ENCODE results near the gene TSPAN18. TPM values are rescaled to one million over a fixed set of nuclear protein-coding genes. Genes with fewer than 3 reads are reported as not detected.

Gene TSPAN18
- total RNA-seq, 1 donor from 2014 or later: 25.7 TPM

DNA sequence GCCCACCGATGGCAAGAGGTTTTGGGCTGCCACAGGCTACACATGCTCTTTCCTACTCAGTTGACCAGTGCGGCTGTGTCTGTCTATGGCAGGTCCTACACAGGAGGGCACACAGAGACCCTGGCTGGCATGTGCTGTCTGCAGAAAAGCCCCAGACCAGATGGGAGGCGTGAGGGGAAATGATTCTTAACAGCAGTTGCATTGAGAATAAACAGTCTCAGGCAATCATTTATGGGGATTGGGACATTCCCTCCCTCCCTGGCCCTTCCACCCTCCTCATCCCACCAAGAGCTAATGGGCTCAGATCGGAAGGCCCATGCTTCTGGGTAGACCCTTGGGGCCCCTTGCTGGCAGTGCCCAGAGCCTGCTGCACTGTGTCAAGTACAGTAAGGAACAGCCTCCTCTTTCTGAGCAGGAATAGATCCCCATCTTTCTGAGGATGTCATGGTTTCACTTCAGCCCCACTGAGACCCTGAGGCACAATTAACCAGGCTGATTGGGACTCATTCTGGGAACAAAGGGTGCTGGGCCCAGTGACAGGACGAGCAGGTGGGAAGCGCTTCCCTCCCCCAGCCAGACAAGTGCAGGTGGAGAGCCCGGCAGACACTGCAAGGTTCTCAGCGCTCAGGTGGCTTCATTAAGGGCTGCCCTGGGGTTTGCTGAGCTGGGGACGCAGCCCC, 28.3 kb downstream of the TSPAN18 start:
- TF ChIP-seq, protein P1, sequence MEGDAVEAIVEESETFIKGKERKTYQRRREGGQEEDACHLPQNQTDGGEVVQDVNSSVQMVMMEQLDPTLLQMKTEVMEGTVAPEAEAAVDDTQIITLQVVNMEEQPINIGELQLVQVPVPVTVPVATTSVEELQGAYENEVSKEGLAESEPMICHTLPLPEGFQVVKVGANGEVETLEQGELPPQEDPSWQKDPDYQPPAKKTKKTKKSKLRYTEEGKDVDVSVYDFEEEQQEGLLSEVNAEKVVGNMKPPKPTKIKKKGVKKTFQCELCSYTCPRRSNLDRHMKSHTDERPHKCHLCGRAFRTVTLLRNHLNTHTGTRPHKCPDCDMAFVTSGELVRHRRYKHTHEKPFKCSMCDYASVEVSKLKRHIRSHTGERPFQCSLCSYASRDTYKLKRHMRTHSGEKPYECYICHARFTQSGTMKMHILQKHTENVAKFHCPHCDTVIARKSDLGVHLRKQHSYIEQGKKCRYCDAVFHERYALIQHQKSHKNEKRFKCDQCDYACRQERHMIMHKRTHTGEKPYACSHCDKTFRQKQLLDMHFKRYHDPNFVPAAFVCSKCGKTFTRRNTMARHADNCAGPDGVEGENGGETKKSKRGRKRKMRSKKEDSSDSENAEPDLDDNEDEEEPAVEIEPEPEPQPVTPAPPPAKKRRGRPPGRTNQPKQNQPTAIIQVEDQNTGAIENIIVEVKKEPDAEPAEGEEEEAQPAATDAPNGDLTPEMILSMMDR (IDR thresholded peaks at IDR 0.05; ENCODE audit: unreplicated experiment): no peak
- Mint-ChIP-seq H3K36me3 (ENCODE audit: insufficient read depth) (peaks cover 1% of the 10 kb centered on the region), H3K9me3 (ENCODE audit: low read depth) (peaks cover 10% of the 10 kb centered on the region), H3K4me3 (ENCODE audit: low read depth) (no peak overlapping the region), H3K27me3 (peaks cover 18% of the 10 kb centered on the region), H3K4me1 (ENCODE audit: low read depth) (peaks cover 1% of the 10 kb centered on the region), H3K27ac (no peak overlapping the region)
- DNase-seq (ENCODE audit: low spot score, unreplicated experiment): no peak

DNA sequence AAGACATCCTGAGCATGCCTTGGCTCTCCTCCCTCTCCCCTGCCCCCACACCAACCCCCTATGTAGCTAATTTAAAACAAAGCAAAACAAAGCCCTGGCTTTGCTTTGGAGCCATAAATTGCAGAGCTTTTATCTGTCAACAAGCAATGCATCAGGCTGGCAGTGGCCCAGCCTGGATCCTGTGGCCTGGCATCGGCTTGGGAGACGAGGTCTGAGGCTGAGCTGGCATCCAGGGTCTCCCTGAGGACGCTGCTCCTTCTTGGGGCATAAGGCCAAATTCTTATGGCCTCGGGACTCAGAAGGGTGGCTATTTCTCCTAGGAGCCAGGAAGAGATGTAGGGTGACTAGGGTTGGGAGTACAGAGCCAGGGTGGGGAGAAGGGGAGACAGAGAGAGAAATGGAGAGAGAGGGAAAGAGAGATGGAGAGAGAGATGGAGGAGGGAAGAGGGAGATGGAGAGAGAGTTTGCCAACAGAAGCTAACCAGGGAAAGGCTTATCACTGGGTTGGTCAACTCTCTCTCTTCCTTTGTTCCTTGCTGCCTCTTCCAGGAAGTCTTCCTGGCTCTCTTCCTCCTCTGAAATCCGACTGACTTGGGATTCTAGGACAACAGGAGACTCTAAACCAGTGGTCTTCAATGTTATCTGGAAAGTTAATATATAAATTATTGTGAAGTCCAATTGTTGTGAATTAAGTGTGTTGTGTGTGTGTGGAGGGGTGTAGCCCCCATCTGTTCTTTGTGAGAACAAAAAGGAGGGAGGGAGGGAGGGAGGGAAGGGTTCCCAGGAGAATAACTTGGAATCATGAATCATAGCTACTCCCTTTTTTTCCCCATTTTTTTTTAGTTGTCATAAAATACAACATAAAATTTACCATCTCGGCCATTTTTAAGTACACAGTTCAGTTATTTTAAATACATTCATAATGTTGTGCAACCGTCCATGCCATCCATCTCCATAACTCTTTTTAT, 29.1 kb downstream of the TSPAN18 start:
- Mint-ChIP-seq H3K9me3 (ENCODE audit: low read depth) (peaks cover 10% of the 10 kb centered on the region), H3K36me3 (ENCODE audit: insufficient read depth) (peaks cover 1% of the 10 kb centered on the region), H3K4me3 (ENCODE audit: low read depth) (no peak overlapping the region), H3K4me1 (ENCODE audit: low read depth) (peaks cover 3% of the 10 kb centered on the region), H3K27me3 (peaks cover 18% of the 10 kb centered on the region), H3K27ac (no peak overlapping the region)
- TF ChIP-seq, protein P1 (IDR thresholded peaks at IDR 0.05; ENCODE audit: unreplicated experiment): no peak
- no peak for DNase-seq (ENCODE audit: low spot score, unreplicated experiment)

DNA sequence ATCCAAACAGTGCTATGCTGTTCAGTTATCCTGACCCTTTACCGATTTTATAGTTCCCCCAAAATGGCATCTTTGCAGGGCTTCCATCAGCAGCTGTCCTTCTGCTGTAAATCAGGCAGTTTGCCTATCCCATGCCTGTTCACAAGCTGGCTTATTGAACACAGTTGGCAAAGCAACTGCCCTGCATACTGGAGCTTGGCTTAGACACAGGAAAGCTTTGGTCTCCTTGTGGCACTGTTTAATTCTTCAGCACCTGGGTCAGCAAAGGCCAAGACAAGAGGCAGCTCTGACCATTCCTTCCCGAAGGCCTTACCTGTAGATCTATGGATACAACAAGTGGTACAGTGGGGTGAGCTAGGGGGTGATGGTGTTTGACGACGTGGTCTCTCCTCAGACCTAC, 32.2 kb downstream of the TSPAN18 start:
- H3K4me1 Mint-ChIP-seq (ENCODE audit: low read depth): peaks cover 14% of the 10 kb centered on the region
- H3K36me3 Mint-ChIP-seq (ENCODE audit: insufficient read depth): no peaks in the 10 kb centered on the region
- no peak overlapping the region for H3K4me3 Mint-ChIP-seq (ENCODE audit: low read depth)
- TF ChIP-seq, protein P1 (IDR thresholded peaks at IDR 0.05; ENCODE audit: unreplicated experiment): no peak
- no peak overlapping the region for H3K27ac Mint-ChIP-seq
- H3K9me3 Mint-ChIP-seq (ENCODE audit: low read depth): peaks cover 10% of the 10 kb centered on the region
- no peak for DNase-seq (ENCODE audit: low spot score, unreplicated experiment)
- H3K27me3 Mint-ChIP-seq: peaks cover 7% of the 10 kb centered on the region

DNA sequence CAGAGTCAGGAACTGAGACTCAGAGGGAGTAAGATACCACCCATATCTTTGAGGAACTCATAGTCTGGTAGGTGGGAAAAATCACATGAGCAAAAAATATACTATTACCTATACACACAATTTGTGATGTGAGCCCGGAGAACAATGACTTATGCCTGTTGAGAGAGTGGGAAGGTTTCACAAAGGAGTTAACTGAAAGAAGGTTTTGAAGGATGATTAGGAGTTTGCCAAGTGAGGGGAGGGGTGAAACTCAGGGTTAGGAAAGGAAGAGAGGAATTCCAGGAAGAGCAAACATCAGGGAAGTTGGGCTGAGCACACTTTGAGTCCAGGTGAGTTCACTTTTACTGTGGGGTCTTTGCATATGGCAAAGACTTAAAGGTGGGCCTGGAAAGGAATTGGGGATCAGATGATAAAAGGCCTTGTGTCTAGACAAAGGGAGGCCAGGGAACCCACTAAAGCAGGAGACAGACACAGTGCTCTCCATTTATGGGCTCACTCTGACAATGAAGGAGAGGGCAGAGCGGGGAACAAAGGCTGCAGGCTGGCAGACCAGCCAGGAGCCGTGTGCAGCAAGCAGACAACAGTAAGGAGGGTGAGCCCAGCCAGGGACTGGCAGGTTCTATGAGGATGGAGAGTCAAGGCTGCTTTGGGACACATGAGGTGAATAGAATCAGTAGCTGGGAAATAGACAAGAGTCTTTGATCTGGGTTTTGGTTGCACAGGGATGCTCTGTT, 33.1 kb downstream of the TSPAN18 start:
- Mint-ChIP-seq H3K9me3 (ENCODE audit: low read depth) (peaks cover 10% of the 10 kb centered on the region), H3K4me1 (ENCODE audit: low read depth) (peaks cover 14% of the 10 kb centered on the region), H3K27me3 (no peaks in the 10 kb centered on the region), H3K27ac (no peak overlapping the region), H3K4me3 (ENCODE audit: low read depth) (no peak overlapping the region), H3K36me3 (ENCODE audit: insufficient read depth) (no peaks in the 10 kb centered on the region)
- TF ChIP-seq, protein P1 (IDR thresholded peaks at IDR 0.05; ENCODE audit: unreplicated experiment): no peak
- no peak for DNase-seq (ENCODE audit: low spot score, unreplicated experiment)

DNA sequence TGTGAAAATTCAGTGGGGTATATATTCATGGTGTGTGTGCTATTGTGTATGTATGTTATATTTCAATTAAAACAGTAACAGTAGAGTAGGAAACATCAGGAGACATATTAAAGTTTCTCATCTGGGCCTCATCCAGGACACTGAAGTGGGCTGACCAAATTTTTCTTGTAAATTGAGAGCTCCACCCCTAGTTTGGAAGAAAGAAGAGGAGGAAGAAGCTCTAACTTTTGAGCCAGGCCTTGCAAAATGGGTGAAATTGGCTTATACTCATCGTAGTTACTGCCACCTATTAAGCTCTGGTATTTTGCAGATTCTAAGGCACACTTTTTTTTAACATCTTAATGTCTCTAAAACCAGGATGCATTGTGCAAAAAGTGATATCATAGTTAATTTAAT, 33.7 kb downstream of the TSPAN18 start:
- DNase-seq (ENCODE audit: low spot score, unreplicated experiment): no peak
- Mint-ChIP-seq H3K27me3 (no peaks in the 10 kb centered on the region), H3K36me3 (ENCODE audit: insufficient read depth) (no peaks in the 10 kb centered on the region), H3K4me1 (ENCODE audit: low read depth) (peaks cover 14% of the 10 kb centered on the region), H3K4me3 (ENCODE audit: low read depth) (no peak overlapping the region), H3K9me3 (ENCODE audit: low read depth) (peaks cover 10% of the 10 kb centered on the region), H3K27ac (no peak overlapping the region)
- TF ChIP-seq, protein P1 (IDR thresholded peaks at IDR 0.05; ENCODE audit: unreplicated experiment): no peak
